HG03025 (cell line): Measurements from ENCODE around the gene ZNF317.
"Not testable (repeated sequence)": the region's sequence is repeated elsewhere in the genome, so short reads cannot be mapped to it uniquely, and the experiment has no call there.

Source experiments
- ATAC-seq: cut with Tn5 transposase; IDR thresholded peaks from one replicate; pipeline ENCODE4 v1.9.1; 2021; ENCODE audit warnings: mild to moderate bottlenecking, moderate library complexity; ENCODE audit not compliant: unreplicated experiment, low FRiP score

ZNF317 gene

DNA sequence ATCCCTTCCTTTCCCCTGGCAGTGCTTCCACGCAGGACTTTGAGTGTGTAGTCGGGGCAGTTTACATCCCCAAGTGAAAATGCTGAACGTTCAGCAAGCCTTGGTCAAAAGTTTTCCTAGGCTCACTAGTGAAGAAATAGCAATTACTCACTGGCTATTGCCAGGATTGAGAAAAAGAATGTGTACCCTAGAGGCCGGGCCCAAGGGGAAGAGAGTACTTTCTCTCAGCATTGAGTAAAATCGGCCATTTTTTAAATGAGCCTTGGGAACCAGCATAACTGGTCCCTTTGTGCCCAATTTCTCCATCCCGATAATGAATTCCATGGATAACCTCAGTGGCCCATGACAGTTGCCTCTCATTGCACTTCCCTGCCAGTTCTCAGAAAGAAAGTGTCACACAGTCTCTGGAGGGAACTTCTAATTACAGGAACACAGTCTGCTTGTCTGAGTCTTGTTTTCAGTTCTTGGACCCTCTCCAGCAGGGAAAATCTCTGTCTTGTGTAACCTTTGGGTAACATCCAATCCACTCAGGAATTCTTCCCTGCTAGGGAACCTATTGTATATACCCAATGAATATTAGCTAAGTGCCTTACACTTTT is 31.3 kb downstream of the ZNF317 start:
- no peak for ATAC-seq

DNA sequence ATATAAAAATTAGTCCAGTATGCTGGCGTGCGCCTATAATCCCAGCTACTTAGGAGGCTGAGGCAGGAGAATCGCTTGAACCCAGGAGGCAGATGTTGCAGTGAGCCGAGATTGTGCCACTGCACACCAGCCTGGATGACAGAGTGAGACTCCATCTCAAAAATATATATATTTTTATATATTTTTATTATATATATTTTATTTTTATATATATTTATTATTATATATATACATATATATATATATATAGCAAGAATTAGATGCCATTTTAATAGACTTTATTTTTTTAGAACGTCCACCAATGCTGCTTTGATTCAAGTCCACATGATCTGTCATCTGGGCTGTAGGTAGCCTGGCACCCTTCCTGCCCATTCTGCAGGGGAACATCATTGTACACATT is 35.1 kb downstream of the ZNF317 start:
- no peak for ATAC-seq

DNA sequence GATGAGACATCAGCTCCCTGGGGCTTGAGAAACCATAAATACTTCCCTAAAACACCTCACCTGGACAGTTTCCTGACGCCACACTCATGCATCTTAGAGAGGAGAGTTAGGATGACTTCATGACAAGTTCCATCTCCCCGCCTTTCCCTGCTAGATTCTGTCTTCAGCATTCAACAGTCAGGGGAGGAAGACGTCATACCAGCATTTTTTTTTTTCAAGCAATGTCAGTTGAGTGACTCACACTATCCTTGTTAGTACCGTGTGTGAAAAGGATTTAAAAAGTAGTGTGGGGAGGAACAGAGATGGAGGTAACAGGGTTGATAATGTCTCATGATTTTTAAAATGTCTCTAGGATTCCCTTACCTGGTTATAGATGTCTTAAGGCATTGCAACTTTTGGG is 38.7 kb downstream of the ZNF317 start, which contains the start of gene OR7D2:
Gene OR7D2, plus strand, starts transcription at position 79 of the 400 bp plus-strand sequence. CDS start 6,803 bp downstream, outside the sequence.
- no peak for ATAC-seq

DNA sequence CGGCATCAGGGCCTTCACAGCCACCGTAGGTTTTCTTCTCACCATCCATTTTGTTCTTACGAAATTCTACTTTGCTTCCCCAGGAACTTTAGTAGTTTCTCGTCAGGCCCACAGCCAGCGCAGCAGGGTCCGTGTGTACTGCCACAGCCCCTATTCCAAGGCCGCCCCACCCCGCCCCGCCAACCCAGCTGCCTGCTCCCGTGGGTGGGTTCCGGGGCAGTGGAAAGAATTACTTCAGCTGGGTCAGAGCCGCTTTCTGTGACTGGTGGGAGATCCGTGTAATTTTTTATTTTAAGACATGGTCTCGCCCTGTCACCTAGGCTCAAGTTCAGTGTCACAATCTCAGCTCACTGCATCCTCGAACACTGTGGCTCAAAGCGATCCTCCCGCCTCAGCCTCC is 42.8 kb downstream of the ZNF317 start:
- no peak for ATAC-seq

DNA sequence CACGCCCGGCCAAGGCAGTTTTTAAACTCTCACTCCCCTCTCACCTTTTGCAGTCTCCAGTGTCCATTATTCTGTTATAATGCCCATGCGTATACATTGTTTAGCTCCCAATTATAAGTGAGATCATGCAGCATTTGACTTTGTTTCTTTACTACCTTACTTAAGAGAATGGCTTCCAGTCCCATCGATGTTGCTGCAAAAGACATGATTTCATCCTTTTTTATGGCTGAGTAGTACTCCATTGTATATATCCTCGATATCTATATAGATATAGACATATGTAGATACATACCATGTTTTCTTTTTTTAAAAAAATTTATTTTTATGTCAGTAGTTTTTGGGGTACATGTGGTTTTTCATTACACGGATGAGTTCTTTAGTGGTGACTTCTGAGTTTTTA is 47.0 kb downstream of the ZNF317 start:
- no peak for ATAC-seq

DNA sequence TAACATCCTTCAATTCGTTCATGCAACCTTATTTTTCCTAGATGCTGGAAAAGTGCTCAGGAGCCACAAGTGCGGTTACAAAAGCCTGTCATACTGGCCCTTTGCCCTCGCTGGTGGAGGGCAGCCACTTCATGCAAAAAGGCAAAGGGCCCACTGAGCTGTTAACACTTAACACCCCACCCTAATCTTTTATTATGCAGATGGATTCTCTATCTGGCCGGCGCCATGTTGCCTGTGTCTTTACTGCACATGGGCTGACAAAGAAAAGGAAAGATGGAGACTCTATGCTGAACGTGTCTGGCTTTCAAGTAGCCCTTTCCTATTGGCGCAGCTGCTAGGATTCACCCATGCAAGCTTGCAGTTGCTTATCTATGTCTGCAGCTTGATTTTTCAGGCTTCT is 49.3 kb downstream of the ZNF317 start:
- no peak for ATAC-seq

DNA sequence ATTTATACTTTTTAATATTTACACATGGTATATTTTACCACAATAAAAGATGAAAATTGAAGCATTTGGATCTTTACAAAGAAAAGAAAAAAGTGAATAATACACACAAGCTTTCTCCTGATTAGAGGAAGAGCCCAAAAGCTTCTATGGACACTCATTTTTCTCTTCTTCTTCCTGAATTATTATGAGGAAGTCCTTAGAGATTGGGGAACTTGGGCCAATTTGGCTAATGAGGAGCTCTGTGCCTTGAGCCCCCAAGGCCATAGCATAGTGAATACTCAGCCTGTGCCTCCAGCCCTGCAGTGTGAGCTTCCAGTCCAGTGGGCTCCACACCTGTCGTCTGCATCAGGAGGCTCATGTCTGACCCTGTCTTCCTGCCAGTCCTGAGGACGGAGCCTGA is 57.8 kb downstream of the ZNF317 start:
- not testable (repeated sequence) for ATAC-seq

DNA sequence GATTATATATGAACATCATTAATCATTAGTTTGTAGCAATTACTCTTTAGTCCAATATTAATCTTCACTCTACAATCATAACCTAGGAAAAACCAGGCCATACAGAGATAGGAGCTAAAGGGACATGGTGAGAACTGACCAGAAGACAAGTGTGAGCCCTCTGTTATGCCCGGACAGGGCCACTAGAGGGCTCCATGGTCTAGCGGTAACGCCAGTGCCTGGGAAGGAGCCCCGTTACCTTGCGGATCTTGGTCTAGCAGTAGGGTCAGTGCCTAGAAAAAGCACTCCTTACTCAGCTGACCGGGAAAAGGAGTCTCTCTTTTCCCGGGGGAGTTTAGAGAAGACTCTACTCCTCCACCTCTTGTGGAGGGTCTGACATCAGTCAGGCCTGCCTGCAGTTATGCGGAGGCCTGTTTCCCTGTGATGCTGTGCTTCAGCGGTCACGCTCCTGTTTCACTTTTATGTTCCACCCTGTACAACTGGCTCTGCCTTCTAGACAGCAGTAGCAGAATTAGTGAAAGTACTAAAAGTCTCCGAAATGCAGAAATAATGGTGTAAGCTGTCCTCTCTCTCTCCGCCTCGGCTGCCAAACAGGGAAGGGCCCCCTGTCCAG is 65.4 kb downstream of the ZNF317 start:
- ATAC-seq: no peak
